IMR-90 (cell line): ENCODE results near the gene TRPM4. TPM values are rescaled to one million over a fixed set of nuclear protein-coding genes. Genes with fewer than 3 reads are reported as not detected.

Experiments used
- ATAC-seq: fragments of 200-7000 bp; cut with Tn5 transposase; 2 replicates; pipeline ENCODE4 v1.9.1; 2020; ENCODE audit warnings: low read depth, mild to moderate bottlenecking, moderate library complexity
- BruUV-seq: library from RNA; stranded (reverse); fragments of 400-500 nt; replicated peaks from 2 replicates; lab custom pipeline; 2021; lab: Mats Ljungman, UMichigan
- CTCF ChIA-PET: fragments of 300-600 bp; formaldehyde crosslinking; extraction: SDS; loops from one replicate; lab custom pipeline; 2021; ENCODE audit warnings: antibody characterized with exemption; lab: Yijun Ruan, JAX
- POLR2A ChIA-PET: fragments of 300-600 bp; sonication (Branson Sonifier 250); formaldehyde crosslinking; loops from one replicate; lab custom pipeline; 2022; ENCODE audit warnings: antibody characterized with exemption; ENCODE audit not compliant: unreplicated experiment; lab: Charles Lee
- DNase-seq: peaks from one replicate; pipeline ENCODE4 v3.0.0; 2013
- H2AFZ ChIP-seq: replicated peaks from 2 replicates; pipeline ENCODE3; 2013; ENCODE audit warnings: low read length, mild to moderate bottlenecking; ENCODE audit not compliant: poor library complexity
- H2AK5ac ChIP-seq: 2 replicates; pipeline ENCODE4 v1.6.1; 2013; ENCODE audit warnings: low read depth, low read length, inconsistent platforms
- H2AK9ac ChIP-seq: replicated peaks from 2 replicates; pipeline ENCODE3; 2013; ENCODE audit warnings: mild to moderate bottlenecking, low read depth, low read length, moderate library complexity; ENCODE audit not compliant: poor library complexity
- H2BK120ac ChIP-seq: 2 replicates; pipeline ENCODE4 v1.6.1; 2013; ENCODE audit warnings: low read depth, low read length, inconsistent platforms
- H2BK15ac ChIP-seq: 3 replicates; pipeline ENCODE4 v1.6.1; 2013; ENCODE audit warnings: low read depth, low read length, inconsistent platforms
- H2BK20ac ChIP-seq: 2 replicates; pipeline ENCODE4 v1.6.1; 2013; ENCODE audit warnings: low read depth, mild to moderate bottlenecking, inconsistent platforms, low read length, moderate library complexity
- H2BK5ac ChIP-seq: 2 replicates; pipeline ENCODE4 v1.6.1; 2013; ENCODE audit warnings: mild to moderate bottlenecking, low read depth, low read length, inconsistent platforms; ENCODE audit not compliant: poor library complexity, severe bottlenecking
- H3K14ac ChIP-seq: replicated peaks from 2 replicates; pipeline ENCODE4 v1.6.1; 2013; ENCODE audit warnings: low read depth, low read length, inconsistent platforms
- H3K18ac ChIP-seq: 2 replicates; pipeline ENCODE4 v1.6.1; 2013; ENCODE audit warnings: low read depth, low read length, control low read depth
- H3K23ac ChIP-seq: 2 replicates; pipeline ENCODE4 v1.6.1; 2013; ENCODE audit warnings: low read depth, low read length, inconsistent platforms
- H3K27ac ChIP-seq: 2 replicates; pipeline ENCODE4 v1.5.1; 2013; ENCODE audit warnings: mild to moderate bottlenecking, control low read depth, low read length; ENCODE audit not compliant: insufficient read depth
- H3K27me3 ChIP-seq: 2 replicates; pipeline ENCODE4 v1.6.1; 2013; ENCODE audit warnings: low read length; ENCODE audit not compliant: control insufficient read depth, insufficient read depth
- H3K36me3 ChIP-seq: 2 replicates; pipeline ENCODE4 v1.6.1; 2013; ENCODE audit warnings: low read length, mixed read lengths; ENCODE audit not compliant: control insufficient read depth, insufficient read depth
- H3K4ac ChIP-seq: 2 replicates; pipeline ENCODE4 v1.6.1; 2013; ENCODE audit warnings: low read depth, low read length, inconsistent platforms
- H3K4me1 ChIP-seq: 2 replicates; pipeline ENCODE4 v1.6.1; 2013; ENCODE audit warnings: low read length, mixed read lengths; ENCODE audit not compliant: control insufficient read depth, insufficient read depth
- H3K4me2 ChIP-seq: 2 replicates; pipeline ENCODE4 v1.6.1; 2013; ENCODE audit warnings: low read depth, mild to moderate bottlenecking, control low read depth, low read length, moderate library complexity
- H3K4me3 ChIP-seq: 2 replicates; pipeline ENCODE4 v1.5.1; 2013; ENCODE audit warnings: low read depth, mild to moderate bottlenecking, control low read depth, low read length, moderate library complexity; ENCODE audit not compliant: insufficient read depth
- H3K56ac ChIP-seq: 2 replicates; pipeline ENCODE4 v1.6.1; 2013; ENCODE audit warnings: low read length, inconsistent platforms; ENCODE audit not compliant: insufficient read depth; ENCODE audit errors: extremely low read depth
- H3K79me1 ChIP-seq, 2 experiments: 2 replicates each; pipeline ENCODE4 v1.6.1; 2013; ENCODE audit warnings: low read length in 2 of 2, inconsistent platforms in 1 of 2, low read depth in 1 of 2
- H3K9ac ChIP-seq: 2 replicates; pipeline ENCODE4 v1.6.1; 2013; ENCODE audit warnings: low read depth, low read length, control low read depth
- H3K9me1 ChIP-seq: 2 replicates; pipeline ENCODE4 v1.6.1; 2013; ENCODE audit warnings: low read length, inconsistent platforms; ENCODE audit not compliant: insufficient read depth
- H3K9me3 ChIP-seq: 2 replicates; pipeline ENCODE4 v1.6.1; 2013; ENCODE audit warnings: low read length; ENCODE audit not compliant: control insufficient read depth, insufficient read depth
- H4K20me1 ChIP-seq: 2 replicates; pipeline ENCODE4 v1.6.1; 2013; ENCODE audit warnings: low read length, inconsistent platforms; ENCODE audit not compliant: insufficient read depth
- H4K5ac ChIP-seq: 2 replicates; pipeline ENCODE4 v1.6.1; 2013; ENCODE audit warnings: mild to moderate bottlenecking, low read depth, low read length, control low read depth
- H4K8ac ChIP-seq, 2 experiments: 2 replicates each; pipeline ENCODE4 v1.6.1; 2013; ENCODE audit warnings: low read depth in 2 of 2, low read length in 2 of 2, control low read depth in 1 of 2, inconsistent platforms in 1 of 2
- H4K91ac ChIP-seq: 2 replicates; pipeline ENCODE4 v1.6.1; 2013; ENCODE audit warnings: low read depth, low read length, inconsistent platforms; ENCODE audit not compliant: insufficient read depth
- CHD1 ChIP-seq: IDR thresholded peaks from 2 replicates; pipeline ENCODE4 v1.6.1; 2012; ENCODE audit warnings: low read depth, low read length, improper control_type of control experiment
- FOS ChIP-seq: fragments of 150-350 bp; IDR thresholded peaks from 2 replicates; pipeline ENCODE4 v1.6.1; 2016; ENCODE audit warnings: low read depth, low read length
- WGBS, 2 experiments: methylation state at CpG; one replicate each; pipeline versions ENCODE4 v1.1.5 to v1.1.7; 2013; ENCODE audit warnings: missing lambda C conversion rate in 2 of 2; ENCODE audit not compliant: insufficient read length in 1 of 2; ENCODE audit errors: extremely low coverage in 2 of 2; 5-methylcytosine and 5-hydroxymethylcytosine counted together
- dilution Hi-C: fragments of 300-500 bp; cut with HindIII; formaldehyde crosslinking; loops from one replicate; pipeline ENCODE4 v1.14.3; 2018; ENCODE audit warnings: low sequenced_read_pairs; ENCODE audit not compliant: unreplicated experiment
- in situ Hi-C: fragments of 300-500 bp; cut with MboI; formaldehyde crosslinking; loops from 3 replicates; pipeline ENCODE4 v1.14.3; 2019; ENCODE audit warnings: low sequenced_read_pairs, inconsistent platforms, mixed read lengths
- intact Hi-C: fragments of 100-400 bp; cut with micrococcal nuclease; formaldehyde crosslinking; loops from 2 replicates; pipeline ENCODE4 v1.10.0; 2022
- polyA plus RNA-seq, 3 experiments: library from polyadenylated mRNA; depleted of rRNA; stranded (reverse); fragments of >200 nt; gene quantifications; 2 replicates each; pipeline ENCODE4 v1.2.3, GENCODE V29; 2012; ENCODE audit warnings: low replicate concordance in 1 of 3
- total RNA-seq: library from RNA; depleted of rRNA; stranded (reverse); fragments of >200 nt; gene quantifications from 2 replicates; pipeline ENCODE4 v1.2.3, GENCODE V29; 2012

Gene TRPM4
- total and polyA plus RNA-seq, 2 of the 4 experiments (the other 2 are of a cell fraction), result 2.2 to 19.7 TPM

- Histone ChIP-seq H4K5ac (no peak overlapping the region), H3K27me3 (peaks cover 7% of the 10 kb centered on the region; the same call in 1 of the 2 replicates), H2AK5ac (no peak overlapping the region), H2BK120ac (no peak overlapping the region), H2BK5ac (no peak overlapping the region), H2AFZ (no peak overlapping the region), H3K18ac (no peak overlapping the region), H3K4ac (no peak overlapping the region), H4K8ac (no peak overlapping the region), H4K20me1 (no peaks in the 10 kb centered on the region), H3K23ac (no peak overlapping the region), H2BK20ac (no peak overlapping the region), H3K14ac (no peak overlapping the region), H2AK9ac (no peak overlapping the region), H2BK15ac (no peak overlapping the region), H3K56ac (no peak overlapping the region), H3K4me3 (no peak overlapping the region), H3K36me3 (no peaks in the 10 kb centered on the region), H3K9ac (no peak overlapping the region), H3K27ac (no peak overlapping the region), H3K4me1 (no peaks in the 10 kb centered on the region), H3K79me1 (no peaks in the 10 kb centered on the region), H3K9me3 (no peaks in the 10 kb centered on the region), H3K9me1 (no peaks in the 10 kb centered on the region), H3K4me2 (no peak overlapping the region), H4K91ac (no peak overlapping the region)
- TF ChIP-seq CHD1, result no peak
- TF ChIP-seq FOS, result no peak
- intact Hi-C loops (no loop called here), in situ Hi-C loops (no loop called here), dilution Hi-C loops (no loop called here)
- CTCF ChIA-PET, result no interaction called here
- POLR2A ChIA-PET, result no interaction called here
- 86% methylated on average over 4 of the region's 7 CpGs; no CpG with 5 or more reads in 1 of the 2 experiments for WGBS, 2 experiments
- DNase-seq (no peak), ATAC-seq (no peak)
- no TSS peak for BruUV-seq
Measured at GRCh38 chr19:49241769-49242168, 84.2 kb downstream of the TRPM4 start.
